GM12891 (cell line): ENCODE data around the gene HSDL2.

ENCODE experiments used
- PAX5 ChIP-seq: IDR thresholded peaks from 2 replicates; pipeline ENCODE4 v1.6.1; 2011; ENCODE audit warnings: low read length, moderate library complexity, mild to moderate bottlenecking; ENCODE audit not compliant: insufficient read depth, severe bottlenecking
- POLR2A ChIP-seq: IDR thresholded peaks from 2 replicates; pipeline ENCODE4 v1.6.1; 2011; ENCODE audit warnings: low read depth, low read length, control low read depth
- POLR2AphosphoS5 ChIP-seq: IDR thresholded peaks from 2 replicates; pipeline ENCODE4 v1.6.1; 2011; ENCODE audit warnings: low read depth, low read length, control low read depth
- POU2F2 ChIP-seq: IDR thresholded peaks from 2 replicates; pipeline ENCODE4 v1.6.1; 2011; ENCODE audit warnings: low read depth, mild to moderate bottlenecking, control low read depth, low read length, moderate library complexity
- SPI1 ChIP-seq: IDR thresholded peaks from 2 replicates; pipeline ENCODE4 v1.6.1; 2011; ENCODE audit warnings: low read depth, low read length, control low read depth
- TAF1 ChIP-seq: IDR thresholded peaks from 2 replicates; pipeline ENCODE4 v1.6.1; 2011; ENCODE audit warnings: low read depth, low read length, control low read depth

GRCh38 chr9:112348257-112349007 is 31.5 kb upstream of the HSDL2 start:
- TF ChIP-seq POLR2A (no peak), TAF1 (no peak), POLR2AphosphoS5 (no peak), SPI1 (no peak), POU2F2 (no peak), PAX5 (no peak)
